Breast epithelium (tissue), 3 donors: ENCODE measurements around the gene TMOD4.

Experiments used
- POLR2A ChIP-seq: fragments of 450-650 bp; IDR thresholded peaks from one replicate; pipeline ENCODE4 v1.6.1; 2016; ENCODE audit warnings: antibody characterized with exemption, mild to moderate bottlenecking, moderate library complexity
- POLR2AphosphoS5 ChIP-seq, 3 donors: sonication (generic); formaldehyde crosslinking; IDR thresholded peaks; one replicate each; pipeline ENCODE4 v1.6.1; 2017; ENCODE audit warnings: antibody characterized with exemption in 3 of 3
- TF ChIP-seq, protein P1 (sequence below), 3 donors: fragments of 450-650 bp; IDR thresholded peaks; one replicate each; pipeline ENCODE4 v1.5.1; 2016 to 2017; ENCODE audit warnings: antibody characterized with exemption in 3 of 3, mild to moderate bottlenecking in 3 of 3, moderate library complexity in 3 of 3

GRCh38 chr1:151147132-151147503 is 28.7 kb downstream of the TMOD4 start:
- TF ChIP-seq, protein P1, sequence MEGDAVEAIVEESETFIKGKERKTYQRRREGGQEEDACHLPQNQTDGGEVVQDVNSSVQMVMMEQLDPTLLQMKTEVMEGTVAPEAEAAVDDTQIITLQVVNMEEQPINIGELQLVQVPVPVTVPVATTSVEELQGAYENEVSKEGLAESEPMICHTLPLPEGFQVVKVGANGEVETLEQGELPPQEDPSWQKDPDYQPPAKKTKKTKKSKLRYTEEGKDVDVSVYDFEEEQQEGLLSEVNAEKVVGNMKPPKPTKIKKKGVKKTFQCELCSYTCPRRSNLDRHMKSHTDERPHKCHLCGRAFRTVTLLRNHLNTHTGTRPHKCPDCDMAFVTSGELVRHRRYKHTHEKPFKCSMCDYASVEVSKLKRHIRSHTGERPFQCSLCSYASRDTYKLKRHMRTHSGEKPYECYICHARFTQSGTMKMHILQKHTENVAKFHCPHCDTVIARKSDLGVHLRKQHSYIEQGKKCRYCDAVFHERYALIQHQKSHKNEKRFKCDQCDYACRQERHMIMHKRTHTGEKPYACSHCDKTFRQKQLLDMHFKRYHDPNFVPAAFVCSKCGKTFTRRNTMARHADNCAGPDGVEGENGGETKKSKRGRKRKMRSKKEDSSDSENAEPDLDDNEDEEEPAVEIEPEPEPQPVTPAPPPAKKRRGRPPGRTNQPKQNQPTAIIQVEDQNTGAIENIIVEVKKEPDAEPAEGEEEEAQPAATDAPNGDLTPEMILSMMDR (IDR thresholded peaks at IDR 0.05) = no peak
- TF ChIP-seq POLR2A = no peak
- no peak for TF ChIP-seq POLR2AphosphoS5 (IDR thresholded peaks at IDR 0.05)
